HG03354 (cell line): ENCODE results near the gene SLC28A2.

ENCODE experiments used
- ATAC-seq: cut with Tn5 transposase; IDR thresholded peaks from one replicate; pipeline ENCODE4 v1.9.1; 2021; ENCODE audit warnings: mild to moderate bottlenecking; ENCODE audit not compliant: unreplicated experiment, poor library complexity, severe bottlenecking

The SLC28A2 gene

DNA sequence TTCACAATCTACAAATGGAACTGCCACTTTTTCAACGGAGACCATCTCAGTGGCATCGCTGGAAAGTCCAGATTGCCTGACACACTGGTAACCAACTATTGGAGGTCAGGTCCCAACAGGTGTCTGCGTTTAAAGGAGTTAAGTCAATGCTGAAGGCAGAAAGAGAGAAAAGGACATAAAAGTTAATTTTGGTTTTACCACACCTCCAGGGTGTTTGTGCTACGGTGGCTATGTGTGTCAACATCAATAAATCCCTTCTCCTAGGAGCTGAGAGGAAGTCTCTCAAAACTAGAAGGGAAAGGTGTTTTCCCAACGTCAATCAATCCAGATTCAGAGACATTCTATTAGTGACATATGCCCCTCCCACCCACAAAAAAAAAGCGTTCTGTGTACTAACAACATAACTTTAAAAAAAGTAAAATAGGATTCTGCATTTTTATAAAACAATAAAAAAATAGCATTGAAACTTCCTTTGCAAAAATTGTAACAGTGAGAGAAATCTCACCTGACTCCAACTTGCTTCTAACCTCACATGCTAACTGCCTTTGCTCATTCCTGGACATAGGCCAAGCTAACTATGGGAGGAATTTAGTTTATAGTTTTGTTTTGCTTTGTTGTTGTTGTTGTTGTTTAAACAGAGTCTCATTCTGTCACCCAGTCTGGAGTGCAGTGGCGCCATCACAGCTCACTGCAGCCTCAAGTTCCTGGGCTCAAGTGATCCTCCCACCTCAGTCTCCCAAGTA is 67.6 kb downstream of the SLC28A2 start:
- ATAC-seq, result no peak

- no peak for ATAC-seq
Measured at GRCh38 chr15:45320581-45321205, 68.7 kb downstream of the SLC28A2 start.

GRCh38 chr15:45326280-45326679 is 74.2 kb downstream of the SLC28A2 start:
- ATAC-seq, result no peak

DNA sequence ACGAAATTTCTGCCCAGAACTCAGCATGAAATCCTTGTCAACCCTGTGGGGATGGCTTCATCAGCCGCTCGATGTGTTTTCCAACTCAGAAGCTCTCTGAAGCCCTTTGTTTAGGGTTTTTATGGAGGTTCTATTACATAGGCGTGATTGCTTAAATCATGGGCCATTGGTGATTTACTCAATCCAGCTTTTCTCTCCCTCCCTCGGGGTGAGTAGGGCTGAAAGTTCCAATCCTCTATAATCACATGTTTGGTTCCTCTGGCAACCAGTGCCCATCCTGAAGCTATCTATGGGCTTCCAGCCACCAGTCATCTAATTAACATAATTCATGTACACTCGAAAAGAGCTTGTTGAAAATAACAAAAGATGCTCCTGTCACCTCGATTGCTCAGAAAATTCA is 74.7 kb downstream of the SLC28A2 start:
- no peak for ATAC-seq
